Hematopoietic multipotent progenitor cell treated with erythropoietin and hydrocortisone succinate and interleukin-3 and kit ligand, for 15 days (in vitro differentiated cells): Measurements from ENCODE around the gene CREB3L1.

ENCODE experiments used
- DNase-seq: peaks from one replicate; pipeline ENCODE4 v3.0.0-alpha.2; 2015; ENCODE audit warnings: low spot score

CREB3L1 gene

GRCh38 chr11:46366260-46366659 lies 88.8 kb downstream of the CREB3L1 start:
- no peak for DNase-seq

- no peak for DNase-seq
Observed at GRCh38 chr11:46366661-46367161, 89.2 kb downstream of the CREB3L1 start.

GRCh38 chr11:46367244-46367915 lies 89.9 kb downstream of the CREB3L1 start:
- DNase-seq, result peak; percentile 68

GRCh38 chr11:46367916-46368267 lies 90.4 kb downstream of the CREB3L1 start:
- no peak for DNase-seq

- peak; percentile 61 for DNase-seq
Observed at GRCh38 chr11:46369458-46370152, 92.1 kb downstream of the CREB3L1 start.

- DNase-seq, result no peak
Observed at GRCh38 chr11:46370253-46370652, 92.8 kb downstream of the CREB3L1 start.
